ENCODE data around the gene CD79B.
"Not testable (repeated sequence)": the region's sequence is repeated elsewhere in the genome, so short reads cannot be mapped to it uniquely, and the experiment has no call there.

Gene CD79B

GRCh38 chr17:63930951-63931575 is 1.1 kb downstream of the CD79B start:
- no peak for DNase-seq

- DNase-seq, result no peak
Measured at GRCh38 chr17:63929860-63930766, 2.0 kb downstream of the CD79B start.

GRCh38 chr17:63928966-63929695 is 3.0 kb downstream of the CD79B start:
- DNase-seq, result no peak

GRCh38 chr17:63928172-63928666 is 3.9 kb downstream of the CD79B start:
- no peak for DNase-seq

GRCh38 chr17:63927464-63928171 is 4.5 kb downstream of the CD79B start:
- DNase-seq, result no peak

- DNase-seq, result no peak
Measured at GRCh38 chr17:63926164-63926563, 6.0 kb downstream of the CD79B start.

- no peak for DNase-seq
Measured at GRCh38 chr17:63925615-63926014, 6.5 kb downstream of the CD79B start.

GRCh38 chr17:63922402-63922801 is 9.7 kb downstream of the CD79B start:
- not testable (repeated sequence) for DNase-seq

GRCh38 chr17:63920779-63921178 is 11.4 kb downstream of the CD79B start:
- DNase-seq, result not testable (repeated sequence)

- not testable (repeated sequence) for DNase-seq
Measured at GRCh38 chr17:63920050-63920449, 12.1 kb downstream of the CD79B start.

GRCh38 chr17:63919311-63919723 is 12.8 kb downstream of the CD79B start:
- no peak for DNase-seq

- DNase-seq, result not testable (repeated sequence)
Measured at GRCh38 chr17:63918789-63919305, 13.3 kb downstream of the CD79B start, which contains the start of gene GH1. TSS of gene GH1 (minus strand) at chr17:63918839. CDS start at chr17:63918776, 63 bp downstream.

- DNase-seq, result no peak
Measured at GRCh38 chr17:63918305-63918704, 13.8 kb downstream of the CD79B start.

- no peak for DNase-seq
Measured at GRCh38 chr17:63917646-63918045, 14.5 kb downstream of the CD79B start.

- DNase-seq, result not testable (repeated sequence)
Measured at GRCh38 chr17:63917206-63917605, 14.9 kb downstream of the CD79B start.

- DNase-seq, result no peak
Measured at GRCh38 chr17:63916566-63917185, 15.5 kb downstream of the CD79B start.

GRCh38 chr17:63915753-63916152 is 16.4 kb downstream of the CD79B start:
- DNase-seq, result not testable (repeated sequence)

- no peak for DNase-seq
Measured at GRCh38 chr17:63914471-63914870, 17.7 kb downstream of the CD79B start.

- no peak for DNase-seq
Measured at GRCh38 chr17:63911657-63912100, 20.5 kb downstream of the CD79B start.

GRCh38 chr17:63911041-63911635 is 21.0 kb downstream of the CD79B start, which contains the start of gene CSHL1:
TSS of gene CSHL1 (minus strand) at chr17:63911258. CDS start at chr17:63911196, 62 bp downstream.
- DNase-seq, result no peak

- no peak for DNase-seq
Measured at GRCh38 chr17:63910096-63910495, 22.0 kb downstream of the CD79B start.

Measured in NCI-H2081 treated with DMSO at 0.1 percent for 48 hours (cell line).